ENCODE results near the gene FADS6. TPM values are rescaled to one million over a fixed set of nuclear protein-coding genes. Genes with fewer than 3 reads are reported as not detected.
A peak's percentile ranks its signal among the peaks of the same experiment; 100 is the strongest.

Gene FADS6
- total RNA-seq, 1 donor from 2014 or later: 0.82 TPM

- Mint-ChIP-seq H3K4me3 (no peak overlapping the region), H3K36me3 (no peaks in the 10 kb centered on the region)
- no peak for TF ChIP-seq CTCF (conservative IDR thresholded peaks at IDR 0.05)
These were observed 35.4 kb upstream of the FADS6 start for GRCh38 chr17:74928786-74929185.

GRCh38 chr17:74925242-74925641, 31.8 kb upstream of the FADS6 start:
- no peak for TF ChIP-seq CTCF (conservative IDR thresholded peaks at IDR 0.05)
- no peaks in the 10 kb centered on the region for H3K4me1 Mint-ChIP-seq (ENCODE audit: unreplicated experiment)
- H3K9me3 Mint-ChIP-seq: no peaks in the 10 kb centered on the region
- no peak overlapping the region for H3K4me3 Mint-ChIP-seq
- peaks cover 80% of the 10 kb centered on the region for H3K27me3 Mint-ChIP-seq
- H3K36me3 Mint-ChIP-seq: no peaks in the 10 kb centered on the region
- DNase-seq (ENCODE audit: extremely low spot score, unreplicated experiment): no peak
- H3K27ac Mint-ChIP-seq: no peak overlapping the region

More at GRCh38 chr17:74928786-74929185, 35.4 kb upstream of the FADS6 start:
- H3K27me3 Mint-ChIP-seq: peaks cover 99% of the 10 kb centered on the region
- no peak overlapping the region for H3K27ac Mint-ChIP-seq
- DNase-seq (ENCODE audit: extremely low spot score, unreplicated experiment): no peak
- H3K4me1 Mint-ChIP-seq (ENCODE audit: unreplicated experiment): no peaks in the 10 kb centered on the region
- H3K9me3 Mint-ChIP-seq: no peaks in the 10 kb centered on the region

GRCh38 chr17:74924250-74924948, 31.0 kb upstream of the FADS6 start, which contains the start of gene OTOP2:
Gene OTOP2, plus strand, starts transcription at chr17:74924273. Its CDS starts 360 bp downstream, at chr17:74924633.
- no peaks in the 10 kb centered on the region for H3K4me1 Mint-ChIP-seq (ENCODE audit: unreplicated experiment)

GRCh38 chr17:74923538-74924249, 30.3 kb upstream of the FADS6 start:
- Mint-ChIP-seq H3K27me3 (peaks cover 70% of the 10 kb centered on the region), H3K9me3 (no peaks in the 10 kb centered on the region), H3K27ac (no peak overlapping the region), H3K4me1 (ENCODE audit: unreplicated experiment) (no peaks in the 10 kb centered on the region), H3K4me3 (peak overlapping the region; percentile 71), H3K36me3 (no peaks in the 10 kb centered on the region)
- TF ChIP-seq CTCF (conservative IDR thresholded peaks at IDR 0.05): peak; percentile 92
- peak; percentile 85 for DNase-seq (ENCODE audit: extremely low spot score, unreplicated experiment)

More at GRCh38 chr17:74924250-74924948, 31.0 kb upstream of the FADS6 start, which contains the start of gene OTOP2:
- peak within 1 kb of the TSS; percentile 71 for H3K4me3 Mint-ChIP-seq
- H3K27me3 Mint-ChIP-seq: peaks cover 72% of the 10 kb centered on the region
- no peaks in the 10 kb centered on the region for H3K36me3 Mint-ChIP-seq
- DNase-seq (ENCODE audit: extremely low spot score, unreplicated experiment): no peak
- H3K9me3 Mint-ChIP-seq: no peaks in the 10 kb centered on the region
- TF ChIP-seq CTCF (conservative IDR thresholded peaks at IDR 0.05): no peak
- no peak within 1 kb of the TSS for H3K27ac Mint-ChIP-seq

GRCh38 chr17:74922694-74923537, 29.5 kb upstream of the FADS6 start, which contains the start of gene USH1G:
Gene USH1G, minus strand, starts transcription at chr17:74923255. Its CDS starts 182 bp downstream, at chr17:74923073.
- Mint-ChIP-seq H3K4me1 (ENCODE audit: unreplicated experiment) (no peaks in the 10 kb centered on the region), H3K9me3 (no peaks in the 10 kb centered on the region), H3K36me3 (no peaks in the 10 kb centered on the region), H3K27ac (no peak within 1 kb of the TSS), H3K4me3 (peak within 1 kb of the TSS; percentile 71), H3K27me3 (peaks cover 65% of the 10 kb centered on the region)
- no peak for TF ChIP-seq CTCF (conservative IDR thresholded peaks at IDR 0.05)
- no peak for DNase-seq (ENCODE audit: extremely low spot score, unreplicated experiment)
